Measurements from ENCODE around the gene ST6GALNAC3. TPM values are rescaled to one million over a fixed set of nuclear protein-coding genes. Genes with fewer than 3 reads are reported as not detected.

ST6GALNAC3 gene
- total RNA-seq, 1 experiment from 2014 or later: 2.2 TPM

DNA sequence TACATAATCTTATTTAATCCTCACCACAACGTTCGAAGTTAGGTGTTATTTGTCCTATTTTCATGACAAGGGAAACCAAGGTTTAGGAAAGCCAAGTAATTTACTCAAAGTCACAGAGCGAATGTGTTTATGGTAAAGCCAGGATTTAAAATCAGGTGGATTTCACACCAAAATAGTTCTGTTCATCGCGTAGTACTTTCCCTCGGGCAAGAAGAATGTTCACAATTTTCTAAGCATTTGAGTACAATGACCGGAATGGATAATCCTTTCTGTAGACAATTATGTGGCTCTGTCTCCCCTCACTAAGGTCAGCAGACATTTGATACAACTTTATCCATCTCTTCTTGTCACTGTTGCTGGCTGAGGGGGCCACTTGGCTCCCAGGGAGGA lies 204.2 kb downstream of the ST6GALNAC3 start:
- Histone ChIP-seq H3K9me2 (ENCODE audit: insufficient read depth) (no peaks in the 10 kb centered on the region), H3K36me3 (ENCODE audit: control insufficient read depth in 1 of 2, insufficient read depth in 2 of 2, low read length in 2 of 2) (no peaks in the 10 kb centered on the region), H2AFZ (ENCODE audit: low read depth, low read length, poor library complexity, severe bottlenecking) (no peak overlapping the region), H3K4me1 (ENCODE audit: control insufficient read depth in 1 of 2, insufficient read depth in 2 of 2, low read length in 2 of 2) (no peaks in the 10 kb centered on the region), H3K4me3 (replicated peaks in 1 of 2; ENCODE audit: low read depth in 1 of 2, low read length in 2 of 2) (no peak overlapping the region), H3K27ac (ENCODE audit: low read depth, low read length) (no peak overlapping the region), H4K20me1 (ENCODE audit: insufficient read depth) (no peaks in the 10 kb centered on the region), H3K27me3 (ENCODE audit: insufficient read depth, low read length) (no peaks in the 10 kb centered on the region), H3K79me2 (ENCODE audit: insufficient read depth, low read length) (no peaks in the 10 kb centered on the region), H3K4me2 (ENCODE audit: low read length) (no peak overlapping the region), H3K9ac (ENCODE audit: low read length) (no peak overlapping the region), H3K9me3 (ENCODE audit: control insufficient read depth in 1 of 2, insufficient read depth in 1 of 2, low read depth in 1 of 2, low read length in 2 of 2) (no peaks in the 10 kb centered on the region)
- ATAC-seq (no peak), DNase-seq (ENCODE audit: low read depth, low spot score) (no peak)
- TF ChIP-seq, protein P1, sequence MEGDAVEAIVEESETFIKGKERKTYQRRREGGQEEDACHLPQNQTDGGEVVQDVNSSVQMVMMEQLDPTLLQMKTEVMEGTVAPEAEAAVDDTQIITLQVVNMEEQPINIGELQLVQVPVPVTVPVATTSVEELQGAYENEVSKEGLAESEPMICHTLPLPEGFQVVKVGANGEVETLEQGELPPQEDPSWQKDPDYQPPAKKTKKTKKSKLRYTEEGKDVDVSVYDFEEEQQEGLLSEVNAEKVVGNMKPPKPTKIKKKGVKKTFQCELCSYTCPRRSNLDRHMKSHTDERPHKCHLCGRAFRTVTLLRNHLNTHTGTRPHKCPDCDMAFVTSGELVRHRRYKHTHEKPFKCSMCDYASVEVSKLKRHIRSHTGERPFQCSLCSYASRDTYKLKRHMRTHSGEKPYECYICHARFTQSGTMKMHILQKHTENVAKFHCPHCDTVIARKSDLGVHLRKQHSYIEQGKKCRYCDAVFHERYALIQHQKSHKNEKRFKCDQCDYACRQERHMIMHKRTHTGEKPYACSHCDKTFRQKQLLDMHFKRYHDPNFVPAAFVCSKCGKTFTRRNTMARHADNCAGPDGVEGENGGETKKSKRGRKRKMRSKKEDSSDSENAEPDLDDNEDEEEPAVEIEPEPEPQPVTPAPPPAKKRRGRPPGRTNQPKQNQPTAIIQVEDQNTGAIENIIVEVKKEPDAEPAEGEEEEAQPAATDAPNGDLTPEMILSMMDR (IDR thresholded peaks at IDR 0.05 in 2 of 3, conservative IDR thresholded peaks at IDR 0.05 in 1 of 3; ENCODE audit: borderline replicate concordance in 1 of 3, insufficient read depth in 1 of 3, low read depth in 2 of 3, low read length in 2 of 3): no peak
- TF ChIP-seq POLR2A (IDR thresholded peaks at IDR 0.05; ENCODE audit: borderline replicate concordance, extremely low read depth, insufficient read depth, insufficient read length) (no peak), SRF (IDR thresholded peaks at IDR 0.05; ENCODE audit: low read depth) (no peak), EGR1 (IDR thresholded peaks at IDR 0.05; ENCODE audit: low read depth) (no peak), POLR2AphosphoS5 (IDR thresholded peaks at IDR 0.05; ENCODE audit: low read depth, low read length) (no peak), YY1 (IDR thresholded peaks at IDR 0.05; ENCODE audit: extremely low read depth, insufficient replicate concordance, low read depth, low read length) (no peak), FOSL1 (IDR thresholded peaks at IDR 0.05; ENCODE audit: low read depth) (no peak), JUND (IDR thresholded peaks at IDR 0.05) (no peak)
- TF ChIP-seq, protein P2, sequence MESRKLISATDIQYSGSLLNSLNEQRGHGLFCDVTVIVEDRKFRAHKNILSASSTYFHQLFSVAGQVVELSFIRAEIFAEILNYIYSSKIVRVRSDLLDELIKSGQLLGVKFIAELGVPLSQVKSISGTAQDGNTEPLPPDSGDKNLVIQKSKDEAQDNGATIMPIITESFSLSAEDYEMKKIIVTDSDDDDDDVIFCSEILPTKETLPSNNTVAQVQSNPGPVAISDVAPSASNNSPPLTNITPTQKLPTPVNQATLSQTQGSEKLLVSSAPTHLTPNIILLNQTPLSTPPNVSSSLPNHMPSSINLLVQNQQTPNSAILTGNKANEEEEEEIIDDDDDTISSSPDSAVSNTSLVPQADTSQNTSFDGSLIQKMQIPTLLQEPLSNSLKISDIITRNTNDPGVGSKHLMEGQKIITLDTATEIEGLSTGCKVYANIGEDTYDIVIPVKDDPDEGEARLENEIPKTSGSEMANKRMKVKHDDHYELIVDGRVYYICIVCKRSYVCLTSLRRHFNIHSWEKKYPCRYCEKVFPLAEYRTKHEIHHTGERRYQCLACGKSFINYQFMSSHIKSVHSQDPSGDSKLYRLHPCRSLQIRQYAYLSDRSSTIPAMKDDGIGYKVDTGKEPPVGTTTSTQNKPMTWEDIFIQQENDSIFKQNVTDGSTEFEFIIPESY (IDR thresholded peaks at IDR 0.05; ENCODE audit: extremely low read depth, insufficient replicate concordance, low read length): no peak
- TF ChIP-seq, protein P3, sequence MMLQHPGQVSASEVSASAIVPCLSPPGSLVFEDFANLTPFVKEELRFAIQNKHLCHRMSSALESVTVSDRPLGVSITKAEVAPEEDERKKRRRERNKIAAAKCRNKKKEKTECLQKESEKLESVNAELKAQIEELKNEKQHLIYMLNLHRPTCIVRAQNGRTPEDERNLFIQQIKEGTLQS (IDR thresholded peaks at IDR 0.05): no peak
- POLR2A ChIA-PET: no interaction called here
- CTCF ChIA-PET: no interaction called here
- no TSS peak for BruUV-seq (replicated peaks)
- intact Hi-C loops (cut with micrococcal nuclease): no loop called here
- RAD21 ChIA-PET (ENCODE audit: low non-redundant PET in 1 of 2, low total read pairs in 2 of 2, uncharacterized antibody in 2 of 2, unreplicated experiment in 2 of 2): no interaction called here

Data from HCT116 (cell line).